ENCODE measurements around the gene SPTY2D1. TPM values are rescaled to one million over a fixed set of nuclear protein-coding genes. Genes with fewer than 3 reads are reported as not detected.
"Not testable (repeated sequence)": the region's sequence is repeated elsewhere in the genome, so short reads cannot be mapped to it uniquely, and the experiment has no call there.

The SPTY2D1 gene
- total RNA-seq, 1 donor, result 62.2 TPM

- not testable (repeated sequence) for H3K27me3 ChIP-seq (ENCODE audit: insufficient read depth, low read length); H3K4me3 ChIP-seq (ENCODE audit: low read length); H3K9me3 ChIP-seq (ENCODE audit: low read depth, low read length); H3K4me1 ChIP-seq (ENCODE audit: insufficient read depth, low read length)
Measured at GRCh38 chr11:18643034-18643433, 8.9 kb upstream of the SPTY2D1 start.

GRCh38 chr11:18641677-18642076 lies 7.5 kb upstream of the SPTY2D1 start:
- no peak overlapping the region for H3K4me3 ChIP-seq (ENCODE audit: low read length)
- H3K27me3 ChIP-seq (ENCODE audit: insufficient read depth, low read length), result no peaks in the 10 kb centered on the region
- no peaks in the 10 kb centered on the region for H3K9me3 ChIP-seq (ENCODE audit: low read depth, low read length)
- no peaks in the 10 kb centered on the region for H3K4me1 ChIP-seq (ENCODE audit: insufficient read depth, low read length)

DNA sequence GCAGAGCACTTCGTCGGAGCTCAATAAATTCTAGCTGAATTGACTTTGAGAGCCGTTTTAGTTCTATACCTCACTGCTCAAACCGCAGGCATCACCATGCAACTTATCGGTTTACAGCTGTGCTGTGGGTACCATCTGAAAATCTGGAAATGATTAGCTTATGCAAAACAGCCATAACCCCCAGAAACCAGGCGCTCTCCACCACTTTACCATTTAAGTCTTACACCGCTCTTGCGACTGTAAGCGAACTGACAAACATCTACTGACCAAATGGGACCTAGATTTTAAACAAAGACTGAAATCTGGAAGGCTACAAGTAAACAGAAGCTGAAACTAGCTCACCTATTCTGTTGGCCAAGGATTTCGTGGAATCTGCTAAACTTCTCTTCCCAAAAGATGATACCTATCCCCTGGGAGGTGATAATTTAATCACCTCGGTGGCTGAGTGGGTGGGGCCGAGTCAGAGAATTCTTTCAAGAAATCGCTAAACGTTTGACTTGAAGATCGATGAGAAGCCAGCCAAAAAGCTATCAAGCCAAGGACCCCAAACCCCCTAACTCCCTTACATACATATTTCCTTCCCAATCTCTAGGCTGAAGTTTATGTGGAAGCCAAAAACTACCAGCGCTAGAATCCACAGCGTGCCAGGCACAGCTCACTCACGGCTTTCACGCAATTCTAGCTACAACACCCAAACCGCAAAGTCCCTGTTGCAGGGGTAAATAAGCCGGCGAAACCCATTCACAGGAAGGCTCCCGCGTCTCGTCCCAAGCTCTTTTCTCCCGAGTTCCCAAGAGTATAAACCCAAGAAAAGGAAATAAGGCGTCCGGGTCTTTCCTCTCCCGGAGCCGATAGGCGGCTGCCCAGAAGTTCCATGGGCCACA lies 644 bp downstream of the SPTY2D1 start:
- Histone ChIP-seq H3K9me3 (ENCODE audit: low read depth, low read length) (no peaks in the 10 kb centered on the region), H3K27me3 (ENCODE audit: insufficient read depth, low read length) (no peaks in the 10 kb centered on the region), H3K4me3 (ENCODE audit: low read length) (peak overlapping the region; percentile 95), H3K4me1 (ENCODE audit: insufficient read depth, low read length) (peaks cover 18% of the 10 kb centered on the region)

GRCh38 chr11:18632841-18633240 lies 1.3 kb downstream of the SPTY2D1 start:
- H3K4me3 ChIP-seq (ENCODE audit: low read length), result no peak overlapping the region
- no peaks in the 10 kb centered on the region for H3K27me3 ChIP-seq (ENCODE audit: insufficient read depth, low read length)

DNA sequence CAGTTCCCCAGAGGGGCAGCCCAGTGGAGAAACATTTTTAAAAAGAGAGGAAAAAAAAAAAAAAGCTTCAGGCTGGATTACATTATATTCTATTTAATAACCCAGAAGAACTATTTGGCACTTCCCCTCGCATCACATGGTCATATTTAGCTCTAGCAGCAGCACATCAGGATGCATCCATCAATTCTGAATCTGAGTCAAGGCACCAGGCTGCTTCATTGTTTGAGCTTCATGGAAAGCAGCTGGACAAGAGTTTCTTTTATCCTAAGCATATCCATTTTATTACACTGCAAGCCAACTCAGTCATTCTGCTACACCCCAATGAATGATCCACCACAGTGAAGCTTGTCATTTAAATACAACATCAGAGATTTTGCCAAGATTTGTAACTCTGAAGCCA lies 10.0 kb downstream of the SPTY2D1 start:
- no peaks in the 10 kb centered on the region for H3K27me3 ChIP-seq (ENCODE audit: insufficient read depth, low read length)
- peaks cover 8% of the 10 kb centered on the region for H3K4me1 ChIP-seq (ENCODE audit: insufficient read depth, low read length)

More at GRCh38 chr11:18632841-18633240, 1.3 kb downstream of the SPTY2D1 start:
- H3K9me3 ChIP-seq (ENCODE audit: low read depth, low read length), result no peaks in the 10 kb centered on the region
- peaks cover 18% of the 10 kb centered on the region for H3K4me1 ChIP-seq (ENCODE audit: insufficient read depth, low read length)

DNA sequence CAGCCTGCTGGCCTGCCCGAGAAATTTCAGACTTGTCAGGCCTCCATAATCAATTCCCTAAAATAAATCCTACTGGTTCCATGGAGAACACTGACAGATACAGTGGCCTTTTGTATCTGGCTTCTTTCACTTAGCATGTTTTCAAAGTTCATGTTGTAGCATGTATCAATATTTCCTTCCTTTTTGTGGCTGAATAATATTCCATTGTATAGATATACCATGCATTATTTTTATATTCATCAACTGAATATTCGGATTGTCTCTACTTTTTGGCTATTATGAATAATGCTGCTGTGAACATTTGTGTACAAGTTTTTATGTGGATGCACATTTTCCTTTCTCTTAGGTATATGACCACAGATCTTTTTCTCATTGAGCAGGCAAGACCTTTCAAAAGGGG lies 10.4 kb downstream of the SPTY2D1 start:
- Histone ChIP-seq H3K27me3 (ENCODE audit: insufficient read depth, low read length) (no peaks in the 10 kb centered on the region), H3K4me3 (ENCODE audit: low read length) (no peak overlapping the region), H3K4me1 (ENCODE audit: insufficient read depth, low read length) (peaks cover 13% of the 10 kb centered on the region), H3K9me3 (ENCODE audit: low read depth, low read length) (no peaks in the 10 kb centered on the region)

More for the DNA sequence above, 10.0 kb downstream of the SPTY2D1 start:
- Histone ChIP-seq H3K9me3 (ENCODE audit: low read depth, low read length) (no peaks in the 10 kb centered on the region), H3K4me3 (ENCODE audit: low read length) (no peak overlapping the region)

GRCh38 chr11:18618342-18619025 lies 15.7 kb downstream of the SPTY2D1 start:
- Histone ChIP-seq H3K4me1 (ENCODE audit: insufficient read depth, low read length) (peaks cover 28% of the 10 kb centered on the region), H3K9me3 (ENCODE audit: low read depth, low read length) (no peaks in the 10 kb centered on the region), H3K4me3 (ENCODE audit: low read length) (no peak overlapping the region), H3K27me3 (ENCODE audit: insufficient read depth, low read length) (no peaks in the 10 kb centered on the region)

DNA sequence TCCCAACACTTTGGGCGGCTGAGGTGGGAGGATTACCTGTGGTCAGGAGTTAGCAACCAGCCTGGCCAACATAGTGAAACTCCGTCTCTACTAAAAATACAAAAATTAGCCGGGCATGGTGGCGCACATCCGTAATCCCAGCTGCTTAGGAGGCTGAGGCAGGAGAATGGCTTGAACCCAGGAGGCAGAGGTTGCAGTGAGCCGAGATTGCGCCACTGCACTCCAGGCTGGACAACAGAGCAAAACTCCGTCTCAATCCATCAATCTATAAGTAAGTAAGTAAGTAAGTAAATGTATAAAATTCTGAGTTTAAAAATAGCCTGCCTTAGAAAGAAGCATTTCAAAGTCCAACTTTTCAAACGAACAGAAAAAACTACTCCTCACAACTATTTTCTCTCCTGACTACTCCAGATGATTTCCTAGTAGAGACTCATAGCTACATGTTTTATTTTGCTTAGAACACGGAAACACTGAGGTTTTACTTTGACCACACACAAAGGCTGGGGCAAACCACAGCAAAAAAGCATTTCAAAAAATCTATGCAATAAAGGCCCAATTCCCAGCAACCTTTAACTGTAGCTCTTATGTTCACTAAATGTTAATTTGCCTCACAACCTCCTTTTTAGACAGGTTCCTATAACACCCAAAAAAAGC lies 16.3 kb downstream of the SPTY2D1 start:
- Histone ChIP-seq H3K4me1 (ENCODE audit: insufficient read depth, low read length) (peaks cover 28% of the 10 kb centered on the region), H3K27me3 (ENCODE audit: insufficient read depth, low read length) (no peaks in the 10 kb centered on the region), H3K4me3 (ENCODE audit: low read length) (no peak overlapping the region), H3K9me3 (ENCODE audit: low read depth, low read length) (no peaks in the 10 kb centered on the region)

DNA sequence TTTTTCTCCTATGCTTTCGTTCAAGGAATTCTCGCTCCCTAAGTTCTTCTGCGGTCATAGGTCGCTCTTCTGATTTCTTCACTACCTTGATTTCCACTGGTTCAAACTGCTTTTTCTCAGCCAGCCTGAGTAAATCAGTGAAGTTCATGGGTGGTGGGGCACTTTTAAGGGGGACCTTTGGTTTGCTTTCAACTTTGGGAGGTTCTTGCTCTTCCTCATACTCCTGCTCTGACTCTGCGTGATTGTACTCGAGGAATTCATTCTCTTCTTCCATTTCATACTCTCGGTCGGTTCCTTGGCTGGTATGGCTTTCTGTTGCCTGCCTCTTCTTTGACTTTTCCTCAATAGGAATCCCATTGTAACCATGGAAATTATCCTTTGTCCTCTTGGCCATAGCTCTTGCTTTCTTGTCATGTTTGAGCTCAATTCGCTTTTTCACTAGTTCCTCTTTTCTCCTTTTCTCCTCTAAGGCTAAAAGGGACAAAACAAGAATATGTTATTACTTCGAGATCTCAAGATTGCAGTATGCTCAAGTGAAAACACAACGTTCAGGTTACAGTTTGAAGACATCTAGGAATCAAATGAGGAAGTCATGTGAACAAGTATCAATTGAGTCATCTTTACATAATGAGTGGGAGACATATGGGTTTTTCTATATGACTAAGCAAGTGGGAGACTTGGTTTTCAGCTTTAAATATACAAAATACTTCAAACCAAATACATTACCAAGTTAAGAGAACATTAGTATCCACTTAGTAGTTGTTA lies 18.3 kb downstream of the SPTY2D1 start:
- no peaks in the 10 kb centered on the region for H3K9me3 ChIP-seq (ENCODE audit: low read depth, low read length)
- peaks cover 28% of the 10 kb centered on the region for H3K4me1 ChIP-seq (ENCODE audit: insufficient read depth, low read length)
- H3K4me3 ChIP-seq (ENCODE audit: low read length), result no peak overlapping the region
- H3K27me3 ChIP-seq (ENCODE audit: insufficient read depth, low read length), result no peaks in the 10 kb centered on the region

- no peaks in the 10 kb centered on the region for H3K27me3 ChIP-seq (ENCODE audit: insufficient read depth, low read length)
Measured at GRCh38 chr11:18614667-18615066, 19.5 kb downstream of the SPTY2D1 start.

GRCh38 chr11:18612394-18612793 lies 21.7 kb downstream of the SPTY2D1 start:
- peaks cover 4% of the 10 kb centered on the region for H3K4me1 ChIP-seq (ENCODE audit: insufficient read depth, low read length)
- no peaks in the 10 kb centered on the region for H3K27me3 ChIP-seq (ENCODE audit: insufficient read depth, low read length)
- no peaks in the 10 kb centered on the region for H3K9me3 ChIP-seq (ENCODE audit: low read depth, low read length)
- no peak overlapping the region for H3K4me3 ChIP-seq (ENCODE audit: low read length)

More at GRCh38 chr11:18614667-18615066, 19.5 kb downstream of the SPTY2D1 start:
- Histone ChIP-seq H3K4me1 (ENCODE audit: insufficient read depth, low read length) (peaks cover 24% of the 10 kb centered on the region), H3K9me3 (ENCODE audit: low read depth, low read length) (no peaks in the 10 kb centered on the region), H3K4me3 (ENCODE audit: low read length) (no peak overlapping the region)

DNA sequence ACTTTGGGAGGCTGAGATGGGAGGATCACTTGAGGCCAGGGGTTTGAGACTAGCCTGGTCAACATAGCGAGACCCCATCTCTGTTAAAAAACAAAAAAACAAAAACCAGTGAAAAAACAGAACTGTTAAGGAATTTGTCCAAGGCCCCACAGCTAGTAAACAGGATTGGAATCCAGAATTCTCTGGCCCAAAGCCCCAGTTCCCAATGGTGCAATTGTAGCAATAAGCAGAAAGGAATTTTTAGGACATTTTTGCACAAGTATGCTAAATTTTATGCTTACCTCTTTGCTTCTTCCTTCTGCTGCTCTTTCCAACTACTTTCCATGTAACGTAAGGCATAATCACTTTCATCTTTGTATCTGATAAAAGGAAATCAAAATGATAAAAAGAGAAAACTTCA lies 22.9 kb downstream of the SPTY2D1 start:
- Histone ChIP-seq H3K9me3 (ENCODE audit: low read depth, low read length) (no peaks in the 10 kb centered on the region), H3K4me1 (ENCODE audit: insufficient read depth, low read length) (no peaks in the 10 kb centered on the region), H3K27me3 (ENCODE audit: insufficient read depth, low read length) (no peaks in the 10 kb centered on the region), H3K4me3 (ENCODE audit: low read length) (no peak overlapping the region)

- no peaks in the 10 kb centered on the region for H3K27me3 ChIP-seq (ENCODE audit: insufficient read depth, low read length)
- H3K4me3 ChIP-seq (ENCODE audit: low read length), result no peak overlapping the region
- H3K4me1 ChIP-seq (ENCODE audit: insufficient read depth, low read length), result no peaks in the 10 kb centered on the region
- no peaks in the 10 kb centered on the region for H3K9me3 ChIP-seq (ENCODE audit: low read depth, low read length)
Measured at GRCh38 chr11:18608376-18608775, 25.8 kb downstream of the SPTY2D1 start.

DNA sequence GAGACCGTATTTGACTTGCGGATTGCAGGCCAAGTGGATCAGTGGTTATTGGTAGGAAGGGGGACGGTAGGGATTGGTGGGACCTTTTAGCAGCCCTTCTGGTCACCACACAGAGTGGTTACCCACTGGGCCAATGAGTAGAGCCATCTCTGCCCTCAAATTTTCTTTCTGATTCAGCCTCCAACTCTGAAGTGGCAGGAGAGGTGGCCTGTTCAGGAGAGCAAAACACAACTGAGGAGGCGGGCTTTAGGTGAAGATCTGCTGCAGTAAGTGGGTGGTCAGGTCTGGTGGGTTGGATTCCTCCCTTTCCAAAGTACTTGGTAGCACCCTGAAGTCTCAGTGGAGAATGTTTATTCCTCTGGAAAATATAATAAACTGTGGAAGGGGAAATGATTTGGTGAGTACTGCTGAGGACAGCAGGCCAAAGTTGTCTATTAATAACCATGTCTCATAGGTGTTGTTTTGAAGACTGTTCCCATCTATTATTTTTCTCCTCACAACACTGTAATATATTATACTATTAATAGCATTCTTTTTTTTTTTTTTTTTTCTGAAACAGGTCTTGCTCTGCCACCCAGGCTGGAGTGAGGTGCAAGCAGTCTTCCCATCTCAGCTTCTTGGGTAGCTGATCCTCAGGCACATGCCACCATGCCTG lies 33.1 kb downstream of the SPTY2D1 start:
- no peak overlapping the region for H3K4me3 ChIP-seq (ENCODE audit: low read length)
- no peaks in the 10 kb centered on the region for H3K27me3 ChIP-seq (ENCODE audit: insufficient read depth, low read length)
- no peaks in the 10 kb centered on the region for H3K4me1 ChIP-seq (ENCODE audit: insufficient read depth, low read length)
- no peaks in the 10 kb centered on the region for H3K9me3 ChIP-seq (ENCODE audit: low read depth, low read length)
